PC-9 (cell line): Measurements from ENCODE around the gene DCLK2. TPM values are rescaled to one million over a fixed set of nuclear protein-coding genes. Genes with fewer than 3 reads are reported as not detected.

Experiments
- BruUV-seq: library from RNA; stranded (reverse); fragments of 400-500 nt; replicated peaks from 2 replicates; lab custom pipeline; 2021; lab: Mats Ljungman, UMichigan
- CTCF ChIA-PET: fragments of 300-600 bp; sonication (Branson Sonifier 250); formaldehyde crosslinking; loops from one replicate; lab custom pipeline; 2022; ENCODE audit warnings: antibody characterized with exemption; lab: Charles Lee
- POLR2A ChIA-PET: fragments of 300-600 bp; sonication (Branson Sonifier 250); formaldehyde crosslinking; loops from one replicate; lab custom pipeline; 2022; ENCODE audit warnings: antibody characterized with exemption; ENCODE audit not compliant: unreplicated experiment; lab: Charles Lee
- DNase-seq, 2 experiments: peaks; one replicate each; pipeline versions ENCODE4 v3.0.0 to v3.0.0-alpha.2; 2015 to 2022; ENCODE audit warnings: mixed read lengths in 1 of 2
- H2AFZ ChIP-seq: fragments of 200-600 bp; sonication (generic); 2 replicates; pipeline ENCODE4 v1.8.1; 2017; ENCODE audit warnings: antibody characterized with exemption
- H3F3A ChIP-seq: fragments of 200-600 bp; sonication (generic); 2 replicates; pipeline ENCODE4 v1.8.1; 2017; ENCODE audit warnings: antibody characterized with exemption, mild to moderate bottlenecking, low read depth; ENCODE audit not compliant: insufficient read depth
- H3K27ac ChIP-seq: fragments of 200-600 bp; sonication (generic); 2 replicates; pipeline ENCODE4 v1.6.1; 2016; ENCODE audit warnings: mixed run types
- H3K27me3 ChIP-seq: fragments of 200-600 bp; sonication (generic); 2 replicates; pipeline ENCODE4 v1.6.1; 2016; ENCODE audit warnings: low read depth, mixed run types; ENCODE audit not compliant: insufficient read depth
- H3K36me3 ChIP-seq: fragments of 200-600 bp; sonication (generic); 2 replicates; pipeline ENCODE4 v1.6.1; 2016; ENCODE audit warnings: low read depth, mixed run types
- H3K4me1 ChIP-seq: fragments of 200-600 bp; sonication (generic); replicated peaks from 2 replicates; pipeline ENCODE4 v1.6.1; 2016; ENCODE audit warnings: mixed run types; ENCODE audit not compliant: insufficient read depth
- H3K4me2 ChIP-seq: fragments of 200-600 bp; sonication (generic); 2 replicates; pipeline ENCODE4 v1.6.1; 2017; ENCODE audit warnings: mixed run types
- H3K4me3 ChIP-seq: fragments of 200-600 bp; sonication (generic); 2 replicates; pipeline ENCODE4 v1.6.1; 2016; ENCODE audit warnings: mixed run types
- H3K79me2 ChIP-seq: fragments of 200-600 bp; sonication (generic); 2 replicates; pipeline ENCODE4 v1.6.1; 2017; ENCODE audit warnings: low read depth, mixed run types
- H3K9me2 ChIP-seq: fragments of 200-600 bp; sonication (generic); 2 replicates; pipeline ENCODE4 v1.8.1; 2017; ENCODE audit warnings: mild to moderate bottlenecking; ENCODE audit not compliant: insufficient read depth
- H3K9me3 ChIP-seq: fragments of 200-600 bp; sonication (generic); 2 replicates; pipeline ENCODE4 v1.8.1; 2016; ENCODE audit warnings: low read depth; ENCODE audit not compliant: insufficient read depth
- H4K20me1 ChIP-seq: fragments of 200-600 bp; sonication (generic); 2 replicates; pipeline ENCODE4 v1.8.1; 2017; ENCODE audit not compliant: insufficient read depth
- CTCF ChIP-seq: fragments of 200-600 bp; sonication (generic); conservative IDR thresholded peaks from 2 replicates; pipeline ENCODE4 v1.6.1; 2017; ENCODE audit warnings: mixed run types, antibody characterized with exemption, mild to moderate bottlenecking, moderate library complexity
- EZH2 ChIP-seq: fragments of 200-600 bp; sonication (generic); IDR thresholded peaks from 2 replicates; pipeline ENCODE4 v1.8.0; 2017; ENCODE audit warnings: antibody characterized with exemption, low read depth
- intact Hi-C: fragments of 100-400 bp; cut with micrococcal nuclease; formaldehyde crosslinking; loops from one replicate; pipeline ENCODE4 v1.10.0; 2022; ENCODE audit not compliant: unreplicated experiment
- total RNA-seq: library from RNA; stranded (reverse); gene quantifications from 2 replicates; pipeline ENCODE4 v1.2.3, GENCODE V29; 2021

The DCLK2 gene
- total RNA-seq, 1 experiment from 2014 or later = 0.41 TPM

- Histone ChIP-seq H3K4me2 (no peak overlapping the region), H3F3A (peaks cover 11% of the 10 kb centered on the region; the same call in 1 of the 2 replicates), H3K4me3 (no peak overlapping the region), H2AFZ (no peak overlapping the region), H3K36me3 (no peaks in the 10 kb centered on the region), H3K9me3 (no peaks in the 10 kb centered on the region), H3K27ac (no peak overlapping the region), H3K4me1 (peaks cover 14% of the 10 kb centered on the region), H3K9me2 (no peaks in the 10 kb centered on the region), H4K20me1 (no peaks in the 10 kb centered on the region), H3K27me3 (no peaks in the 10 kb centered on the region), H3K79me2 (no peaks in the 10 kb centered on the region)
- BruUV-seq = no TSS peak
- intact Hi-C loops = no loop called here
- no peak for TF ChIP-seq EZH2
- no peak for TF ChIP-seq CTCF
- POLR2A ChIA-PET = no interaction called here
- CTCF ChIA-PET = no interaction called here
- DNase-seq = no peak
Observed at GRCh38 chr4:150139297-150139865, 61.1 kb downstream of the DCLK2 start.

GRCh38 chr4:150140774-150141400, 62.6 kb downstream of the DCLK2 start:
- H3K4me2 ChIP-seq = peak overlapping the region; percentile 43
- intact Hi-C loops = no loop called here

GRCh38 chr4:150141756-150142155, 63.5 kb downstream of the DCLK2 start:
- DNase-seq = no peak
- H3K9me3 ChIP-seq = no peaks in the 10 kb centered on the region
- peaks cover 14% of the 10 kb centered on the region for H3K4me1 ChIP-seq
- no peaks in the 10 kb centered on the region for H3K27me3 ChIP-seq
- no peaks in the 10 kb centered on the region for H3K79me2 ChIP-seq
- H3K9me2 ChIP-seq = no peaks in the 10 kb centered on the region
- POLR2A ChIA-PET = no interaction called here
- peak overlapping the region; percentile 43; the same call in 1 of the 2 replicates for H3K4me2 ChIP-seq
- intact Hi-C loops = no loop called here
- H3K36me3 ChIP-seq = no peaks in the 10 kb centered on the region
- no peak overlapping the region for H3K4me3 ChIP-seq
- no peak overlapping the region for H2AFZ ChIP-seq
- no peak for TF ChIP-seq EZH2
- no peak for TF ChIP-seq CTCF
- H4K20me1 ChIP-seq = no peaks in the 10 kb centered on the region
- no TSS peak for BruUV-seq
- peaks cover 11% of the 10 kb centered on the region; the same call in 1 of the 2 replicates for H3F3A ChIP-seq
- CTCF ChIA-PET = no interaction called here
- H3K27ac ChIP-seq = no peak overlapping the region

More at GRCh38 chr4:150140774-150141400, 62.6 kb downstream of the DCLK2 start:
- no peak for TF ChIP-seq EZH2
- TF ChIP-seq CTCF = no peak
- Histone ChIP-seq H3K4me3 (no peak overlapping the region), H3K36me3 (no peaks in the 10 kb centered on the region), H3K79me2 (no peaks in the 10 kb centered on the region), H3F3A (peaks cover 11% of the 10 kb centered on the region; the same call in 1 of the 2 replicates), H3K27me3 (no peaks in the 10 kb centered on the region), H3K9me3 (no peaks in the 10 kb centered on the region), H3K27ac (peak overlapping the region; percentile 49), H3K9me2 (no peaks in the 10 kb centered on the region), H4K20me1 (no peaks in the 10 kb centered on the region), H2AFZ (peak overlapping the region; percentile 53; the same call in 1 of the 2 replicates), H3K4me1 (peaks cover 14% of the 10 kb centered on the region)
- DNase-seq = peak in 1 of 2 experiments; percentile 63
- BruUV-seq = no TSS peak
- CTCF ChIA-PET = no interaction called here
- POLR2A ChIA-PET = no interaction called here
